K562 (cell line): ENCODE data around the gene CAV1. TPM values are rescaled to one million over a fixed set of nuclear protein-coding genes. Genes with fewer than 3 reads are reported as not detected.
A peak's percentile ranks its signal among the peaks of the same experiment; 100 is the strongest.

Experiments used
- E2F3 ChIP-seq: fragments of 250-450 bp; sonication (Bioruptor Pico); IDR thresholded peaks from 2 replicates; pipeline ENCODE4 v1.4.0; 2020; ENCODE audit warnings: mild to moderate bottlenecking
- EZH2 ChIP-seq: IDR thresholded peaks from 2 replicates; pipeline ENCODE4 v1.6.1; 2012; ENCODE audit warnings: low read depth, mild to moderate bottlenecking, inconsistent platforms, low read length, borderline replicate concordance
- FOXJ3 ChIP-seq: sonication (generic); formaldehyde crosslinking; IDR thresholded peaks from 2 replicates; pipeline ENCODE4 v1.4.0; 2020; ENCODE audit warnings: mild to moderate bottlenecking, missing genetic modification reagents
- HNRNPK ChIP-seq: fragments of 200-400 bp; formaldehyde crosslinking; IDR thresholded peaks from one replicate; pipeline ENCODE4 v1.6.1; 2018; ENCODE audit warnings: mild to moderate bottlenecking, low read depth, low read length; ENCODE audit not compliant: poor library complexity, severe bottlenecking
- MCM2 ChIP-seq: fragments of 450-650 bp; IDR thresholded peaks from 2 replicates; pipeline ENCODE4 v1.6.1; 2017; ENCODE audit warnings: low read depth, mild to moderate bottlenecking
- MTA3 ChIP-seq: fragments of 450-650 bp; formaldehyde crosslinking; IDR thresholded peaks from 2 replicates; pipeline ENCODE4 v1.6.1; 2017; ENCODE audit warnings: mild to moderate bottlenecking, borderline replicate concordance
- SP1 ChIP-seq: sonication (generic); formaldehyde crosslinking; IDR thresholded peaks from 2 replicates; pipeline ENCODE4 v1.8.1; 2022; ENCODE audit warnings: mild to moderate bottlenecking, missing genetic modification reagents
- TAF15 ChIP-seq: fragments of 200-400 bp; formaldehyde crosslinking; IDR thresholded peaks from 2 replicates; pipeline ENCODE4 v1.6.1; 2017; ENCODE audit warnings: mild to moderate bottlenecking, low read depth, low read length, moderate library complexity
- YY1 ChIP-seq, 3 experiments: IDR thresholded peaks; 2 replicates each; pipeline ENCODE4 v1.6.1; 2011; ENCODE audit warnings: low read length in 2 of 3, mild to moderate bottlenecking in 2 of 3, moderate library complexity in 2 of 3, borderline replicate concordance in 1 of 3, control low read depth in 1 of 3, low read depth in 1 of 3; ENCODE audit not compliant: insufficient read depth in 3 of 3, insufficient replicate concordance in 2 of 3, control insufficient read depth in 1 of 3, insufficient read length in 1 of 3; ENCODE audit errors: extremely low read depth in 1 of 3
- ZNF212 ChIP-seq: fragments of 450-650 bp; formaldehyde crosslinking; IDR thresholded peaks from 2 replicates; pipeline ENCODE4 v1.4.0; 2020; ENCODE audit warnings: mild to moderate bottlenecking
- ZNF282 ChIP-seq: sonication (generic); formaldehyde crosslinking; IDR thresholded peaks from 2 replicates; pipeline ENCODE4 v1.8.1; 2023; ENCODE audit warnings: missing genetic modification reagents
- polyA plus RNA-seq, 8 experiments: library from polyadenylated mRNA; depleted of rRNA in 4 of 8; stranded (reverse) in 5 of 8; unstranded in 3 of 8; fragments of >200 nt; fragmentation: Nextera tagmentation in 2 of 8; fragmentation: Illumina TruSeq in 1 of 8; extraction: Ambion mirVana in 2 of 8; extraction: Trizol in 1 of 8; gene quantifications; 2 replicates each; pipeline versions ENCODE4 v1.2.1 to v1.2.3, GENCODE V29; 2011 to 2014; ENCODE audit warnings: inconsistent platforms in 1 of 8, missing spikeins in 1 of 8
- total RNA-seq, 7 experiments: library from RNA; depleted of rRNA in 6 of 7; stranded (reverse); fragments of >200 nt in 6 of 7; fragmentation: Illumina TruSeq in 2 of 7; extraction: Trizol in 2 of 7; gene quantifications; 2 replicates each; pipeline versions ENCODE4 v1.2.1 to v1.2.3, GENCODE V29; 2011 to 2021; ENCODE audit warnings: low replicate concordance in 1 of 7
- TF ChIP-seq, protein P1 (sequence below), 2 experiments: IDR thresholded peaks; 2 replicates each; pipeline ENCODE4 v1.6.1; 2012; ENCODE audit warnings: improper control_type of control experiment in 2 of 2, low read depth in 2 of 2, low read length in 2 of 2, borderline replicate concordance in 1 of 2
- TF ChIP-seq, protein P2 (sequence below): fragments of 250-450 bp; sonication (Bioruptor Pico); IDR thresholded peaks from 2 replicates; pipeline ENCODE4 v1.4.0; 2020
- TF ChIP-seq, protein P3 (sequence below): fragments of 250-450 bp; sonication (Bioruptor Pico); IDR thresholded peaks from 2 replicates; pipeline ENCODE4 v1.9.0; 2021; ENCODE audit warnings: mild to moderate bottlenecking
- TF ChIP-seq, protein P4 (sequence below), 3 experiments: fragments of 200-800 bp in 1 of 3; sonication (Bioruptor generic) in 1 of 3; sonication (generic) in 1 of 3; formaldehyde crosslinking in 1 of 3; IDR thresholded peaks; 2 replicates each; pipeline versions ENCODE4 v1.6.1 to v1.8.0; 2016 to 2022; ENCODE audit warnings: mild to moderate bottlenecking in 2 of 3, missing compliant biosample characterization in 2 of 3, missing genetic modification characterization in 2 of 3, missing genetic modification reagents in 1 of 3

The CAV1 gene
- total and polyA plus RNA-seq, 9 of the 15 experiments (the other 6 are each of a cell fraction or from before 2014, with no cell fraction given): 0.08 to 1.5 (median 0.63) TPM

DNA sequence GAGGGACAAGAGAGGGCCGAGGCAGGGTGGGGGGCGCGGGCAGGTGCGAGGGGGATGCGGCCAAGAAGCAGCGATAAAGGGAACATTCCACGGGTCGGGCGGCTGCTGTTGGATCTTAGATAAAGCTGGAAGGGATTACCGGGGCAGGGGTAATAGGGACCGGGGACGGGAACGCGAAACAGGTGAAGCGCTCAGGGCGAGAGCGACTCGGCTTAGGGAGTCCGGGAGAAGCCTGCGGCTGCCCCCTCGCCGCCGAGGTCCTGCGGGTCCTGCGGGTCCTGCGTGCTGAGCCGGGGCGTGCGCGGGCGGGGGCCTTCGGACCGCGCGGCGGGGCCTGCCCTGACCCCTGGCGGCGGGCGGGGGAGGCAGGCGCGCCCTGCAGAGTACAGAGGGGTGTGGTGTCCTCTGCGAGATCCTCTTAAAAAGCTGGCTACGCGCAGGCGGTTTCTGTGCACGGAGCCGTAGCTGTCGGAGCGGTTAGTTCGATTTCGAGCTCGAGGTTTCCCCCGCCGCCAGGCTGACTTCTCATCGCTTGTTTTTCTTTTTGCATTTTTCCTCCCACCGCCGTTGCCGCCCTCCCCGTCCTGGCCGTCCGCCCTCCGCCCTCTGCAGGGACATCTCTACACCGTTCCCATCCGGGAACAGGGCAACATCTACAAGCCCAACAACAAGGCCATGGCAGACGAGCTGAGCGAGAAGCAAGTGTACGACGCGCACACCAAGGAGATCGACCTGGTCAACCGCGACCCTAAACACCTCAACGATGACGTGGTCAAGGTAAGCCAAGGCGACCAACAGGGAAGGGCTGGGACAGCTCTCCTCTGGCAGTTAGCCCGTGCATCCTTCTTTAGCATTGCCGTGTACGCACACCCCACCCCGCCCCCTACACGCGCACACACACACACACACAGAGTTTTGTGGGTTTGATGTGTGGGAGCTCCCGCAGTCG is 1.4 kb downstream of the CAV1 start (continued):
- TF ChIP-seq, protein P1, sequence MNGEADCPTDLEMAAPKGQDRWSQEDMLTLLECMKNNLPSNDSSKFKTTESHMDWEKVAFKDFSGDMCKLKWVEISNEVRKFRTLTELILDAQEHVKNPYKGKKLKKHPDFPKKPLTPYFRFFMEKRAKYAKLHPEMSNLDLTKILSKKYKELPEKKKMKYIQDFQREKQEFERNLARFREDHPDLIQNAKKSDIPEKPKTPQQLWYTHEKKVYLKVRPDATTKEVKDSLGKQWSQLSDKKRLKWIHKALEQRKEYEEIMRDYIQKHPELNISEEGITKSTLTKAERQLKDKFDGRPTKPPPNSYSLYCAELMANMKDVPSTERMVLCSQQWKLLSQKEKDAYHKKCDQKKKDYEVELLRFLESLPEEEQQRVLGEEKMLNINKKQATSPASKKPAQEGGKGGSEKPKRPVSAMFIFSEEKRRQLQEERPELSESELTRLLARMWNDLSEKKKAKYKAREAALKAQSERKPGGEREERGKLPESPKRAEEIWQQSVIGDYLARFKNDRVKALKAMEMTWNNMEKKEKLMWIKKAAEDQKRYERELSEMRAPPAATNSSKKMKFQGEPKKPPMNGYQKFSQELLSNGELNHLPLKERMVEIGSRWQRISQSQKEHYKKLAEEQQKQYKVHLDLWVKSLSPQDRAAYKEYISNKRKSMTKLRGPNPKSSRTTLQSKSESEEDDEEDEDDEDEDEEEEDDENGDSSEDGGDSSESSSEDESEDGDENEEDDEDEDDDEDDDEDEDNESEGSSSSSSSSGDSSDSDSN (IDR thresholded peaks at IDR 0.05; ENCODE audit: borderline replicate concordance in 1 of 2, low read depth in 2 of 2, low read length in 2 of 2): 0 out of 4 replicates have a peak, but pooled peaks of 1 of the 2 experiments have one; percentile 18
- TF ChIP-seq MCM2 (no peak), YY1 (IDR thresholded peaks at IDR 0.05; ENCODE audit: borderline replicate concordance in 1 of 3, control insufficient read depth in 1 of 3, extremely low read depth in 1 of 3, insufficient read depth in 3 of 3, insufficient read length in 1 of 3, insufficient replicate concordance in 2 of 3, low read depth in 1 of 3, low read length in 2 of 3) (peak in 2 of 3 experiments; percentile 19 to 60), FOXJ3 (CRISPR knock-in tag) (no peak), MTA3 (peak; percentile 38), SP1 (CRISPR knock-in tag) (peak; percentile 47; the same call in 1 of the 2 replicates), ZNF212 (CRISPR knock-in tag) (no peak; the same call in 1 of the 2 replicates), TAF15 (no peak), EZH2 (0 out of 2 replicates have a peak, but pooled peaks have one; percentile 29), HNRNPK (no peak), ZNF282 (CRISPR knock-in tag) (no peak), E2F3 (CRISPR knock-in tag) (0 out of 2 replicates have a peak, but pooled peaks have one; percentile 63)
- TF ChIP-seq, protein P2, sequence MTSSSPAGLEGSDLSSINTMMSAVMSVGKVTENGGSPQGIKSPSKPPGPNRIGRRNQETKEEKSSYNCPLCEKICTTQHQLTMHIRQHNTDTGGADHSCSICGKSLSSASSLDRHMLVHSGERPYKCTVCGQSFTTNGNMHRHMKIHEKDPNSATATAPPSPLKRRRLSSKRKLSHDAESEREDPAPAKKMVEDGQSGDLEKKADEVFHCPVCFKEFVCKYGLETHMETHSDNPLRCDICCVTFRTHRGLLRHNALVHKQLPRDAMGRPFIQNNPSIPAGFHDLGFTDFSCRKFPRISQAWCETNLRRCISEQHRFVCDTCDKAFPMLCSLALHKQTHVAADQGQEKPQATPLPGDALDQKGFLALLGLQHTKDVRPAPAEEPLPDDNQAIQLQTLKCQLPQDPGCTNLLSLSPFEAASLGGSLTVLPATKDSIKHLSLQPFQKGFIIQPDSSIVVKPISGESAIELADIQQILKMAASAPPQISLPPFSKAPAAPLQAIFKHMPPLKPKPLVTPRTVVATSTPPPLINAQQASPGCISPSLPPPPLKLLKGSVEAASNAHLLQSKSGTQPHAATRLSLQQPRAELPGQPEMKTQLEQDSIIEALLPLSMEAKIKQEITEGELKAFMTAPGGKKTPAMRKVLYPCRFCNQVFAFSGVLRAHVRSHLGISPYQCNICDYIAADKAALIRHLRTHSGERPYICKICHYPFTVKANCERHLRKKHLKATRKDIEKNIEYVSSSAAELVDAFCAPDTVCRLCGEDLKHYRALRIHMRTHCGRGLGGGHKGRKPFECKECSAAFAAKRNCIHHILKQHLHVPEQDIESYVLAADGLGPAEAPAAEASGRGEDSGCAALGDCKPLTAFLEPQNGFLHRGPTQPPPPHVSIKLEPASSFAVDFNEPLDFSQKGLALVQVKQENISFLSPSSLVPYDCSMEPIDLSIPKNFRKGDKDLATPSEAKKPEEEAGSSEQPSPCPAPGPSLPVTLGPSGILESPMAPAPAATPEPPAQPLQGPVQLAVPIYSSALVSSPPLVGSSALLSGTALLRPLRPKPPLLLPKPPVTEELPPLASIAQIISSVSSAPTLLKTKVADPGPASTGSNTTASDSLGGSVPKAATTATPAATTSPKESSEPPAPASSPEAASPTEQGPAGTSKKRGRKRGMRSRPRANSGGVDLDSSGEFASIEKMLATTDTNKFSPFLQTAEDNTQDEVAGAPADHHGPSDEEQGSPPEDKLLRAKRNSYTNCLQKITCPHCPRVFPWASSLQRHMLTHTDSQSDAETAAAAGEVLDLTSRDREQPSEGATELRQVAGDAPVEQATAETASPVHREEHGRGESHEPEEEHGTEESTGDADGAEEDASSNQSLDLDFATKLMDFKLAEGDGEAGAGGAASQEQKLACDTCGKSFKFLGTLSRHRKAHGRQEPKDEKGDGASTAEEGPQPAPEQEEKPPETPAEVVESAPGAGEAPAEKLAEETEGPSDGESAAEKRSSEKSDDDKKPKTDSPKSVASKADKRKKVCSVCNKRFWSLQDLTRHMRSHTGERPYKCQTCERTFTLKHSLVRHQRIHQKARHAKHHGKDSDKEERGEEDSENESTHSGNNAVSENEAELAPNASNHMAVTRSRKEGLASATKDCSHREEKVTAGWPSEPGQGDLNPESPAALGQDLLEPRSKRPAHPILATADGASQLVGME (CRISPR knock-in tag): peak; percentile 9; the same call in 1 of the 2 replicates
- TF ChIP-seq, protein P3, sequence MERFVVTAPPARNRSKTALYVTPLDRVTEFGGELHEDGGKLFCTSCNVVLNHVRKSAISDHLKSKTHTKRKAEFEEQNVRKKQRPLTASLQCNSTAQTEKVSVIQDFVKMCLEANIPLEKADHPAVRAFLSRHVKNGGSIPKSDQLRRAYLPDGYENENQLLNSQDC (CRISPR knock-in tag): no peak
- TF ChIP-seq, protein P4, sequence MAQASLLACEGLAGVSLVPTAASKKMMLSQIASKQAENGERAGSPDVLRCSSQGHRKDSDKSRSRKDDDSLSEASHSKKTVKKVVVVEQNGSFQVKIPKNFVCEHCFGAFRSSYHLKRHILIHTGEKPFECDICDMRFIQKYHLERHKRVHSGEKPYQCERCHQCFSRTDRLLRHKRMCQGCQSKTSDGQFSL (CRISPR knock-in tag; IDR thresholded peaks at IDR 0.05): peak; percentile 12
- TF ChIP-seq, protein P4 (tag; IDR thresholded peaks at IDR 0.05): no peak
